Smooth muscle cell (in vitro differentiated cells): ENCODE data around the gene ALDH3A2. TPM values are rescaled to one million over a fixed set of nuclear protein-coding genes. Genes with fewer than 3 reads are reported as not detected.

ENCODE experiments used
- DNase-seq: peaks from one replicate; lab custom pipeline; 2025; ENCODE audit not compliant: unreplicated experiment; lab: John Stamatoyannopoulos, UW
- H2AFZ ChIP-seq: fragments of 200-600 bp; sonication (generic); 2 replicates; pipeline ENCODE4 v1.6.0; 2016; ENCODE audit warnings: antibody characterized with exemption, low read depth, mild to moderate bottlenecking
- H3F3A ChIP-seq: fragments of 200-600 bp; sonication (generic); 2 replicates; pipeline ENCODE4 v1.6.0; 2017; ENCODE audit warnings: antibody characterized with exemption, low read depth
- H3K27ac ChIP-seq: fragments of 200-600 bp; sonication (generic); 2 replicates; pipeline ENCODE4 v1.5.1; 2016; ENCODE audit warnings: low read depth, mild to moderate bottlenecking
- H3K27me3 ChIP-seq: fragments of 200-600 bp; sonication (generic); 2 replicates; pipeline ENCODE4 v1.6.1; 2016; ENCODE audit warnings: low read depth, mild to moderate bottlenecking
- H3K36me3 ChIP-seq: fragments of 200-600 bp; sonication (generic); 2 replicates; pipeline ENCODE4 v1.5.1; 2016; ENCODE audit warnings: low read depth
- H3K4me1 ChIP-seq: fragments of 200-600 bp; sonication (generic); 2 replicates; pipeline ENCODE4 v1.5.1; 2016; ENCODE audit warnings: low read depth
- H3K4me2 ChIP-seq: fragments of 200-600 bp; sonication (generic); 2 replicates; pipeline ENCODE4 v1.6.0; 2016; ENCODE audit warnings: mild to moderate bottlenecking
- H3K4me3 ChIP-seq: fragments of 200-600 bp; sonication (generic); 2 replicates; pipeline ENCODE4 v1.5.1; 2016; ENCODE audit warnings: mild to moderate bottlenecking
- H3K79me2 ChIP-seq: fragments of 200-600 bp; sonication (generic); 2 replicates; pipeline ENCODE4 v1.6.0; 2016; ENCODE audit warnings: low read depth, mild to moderate bottlenecking
- H3K9ac ChIP-seq: fragments of 200-600 bp; sonication (generic); 2 replicates; pipeline ENCODE4 v1.6.0; 2016; ENCODE audit warnings: low read depth
- H3K9me3 ChIP-seq: fragments of 200-600 bp; sonication (generic); replicated peaks from 2 replicates; pipeline ENCODE4 v1.5.1; 2016; ENCODE audit warnings: low read depth
- H4K20me1 ChIP-seq: fragments of 200-600 bp; sonication (generic); 2 replicates; pipeline ENCODE4 v1.6.0; 2016; ENCODE audit warnings: low read depth
- WGBS: methylation state at CpG from one replicate; pipeline ENCODE4 v1.1.7; 2016; ENCODE audit warnings: low lambda C conversion rate; 5-methylcytosine and 5-hydroxymethylcytosine counted together
- polyA plus RNA-seq: library from polyadenylated mRNA; unstranded; fragments of >200 nt; fragmentation: Nextera tagmentation; extraction: Ambion mirVana; gene quantifications from 2 replicates; pipeline ENCODE4 v1.2.1, GENCODE V29; 2016
- total RNA-seq: library from RNA; depleted of rRNA; stranded (reverse); fragments of >200 nt; gene quantifications from 2 replicates; pipeline ENCODE4 v1.2.3, GENCODE V29; 2014
- TF ChIP-seq, protein P1 (sequence below): fragments of 200-600 bp; sonication (generic); IDR thresholded peaks from 2 replicates; pipeline ENCODE4 v1.5.1; 2017; ENCODE audit warnings: borderline replicate concordance, mild to moderate bottlenecking, antibody characterized with exemption; ENCODE audit not compliant: insufficient read depth, poor library complexity, severe bottlenecking

The ALDH3A2 gene
- total and polyA plus RNA-seq, 2 experiments from 2014 or later, result 13.5 to 26.9 TPM

DNA sequence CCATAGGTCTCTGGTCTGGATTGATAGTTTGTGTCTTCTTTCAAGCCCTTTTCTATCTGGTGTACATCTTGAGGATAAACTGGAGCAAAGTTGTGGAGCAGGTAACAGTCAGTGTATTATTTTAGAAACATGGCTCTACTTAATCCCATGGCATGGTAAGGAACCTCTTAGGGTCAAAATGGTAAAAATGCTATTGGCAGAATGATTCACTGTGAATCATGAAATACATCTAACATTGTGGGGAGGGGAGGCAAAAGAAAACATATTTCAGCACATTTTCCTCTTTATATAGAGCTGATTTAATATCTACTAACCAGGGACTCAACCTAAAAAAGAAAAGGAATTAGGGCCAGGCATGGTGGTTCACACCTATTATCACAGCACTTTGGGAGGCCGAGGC is 17.9 kb upstream of the ALDH3A2 start:
- H3K9me3 ChIP-seq, result no peaks in the 10 kb centered on the region
- H3K4me2 ChIP-seq, result no peak overlapping the region
- no peak overlapping the region for H2AFZ ChIP-seq
- no peaks in the 10 kb centered on the region for H3K36me3 ChIP-seq
- H4K20me1 ChIP-seq, result no peaks in the 10 kb centered on the region
- H3K27me3 ChIP-seq, result no peaks in the 10 kb centered on the region
- WGBS, result 90% methylated on average over 1 of the region's 1 CpG
- H3K4me3 ChIP-seq, result no peak overlapping the region
- H3K9ac ChIP-seq, result no peak overlapping the region
- no peaks in the 10 kb centered on the region for H3K4me1 ChIP-seq
- no peak overlapping the region for H3K27ac ChIP-seq
- no peak for DNase-seq
- H3F3A ChIP-seq, result no peaks in the 10 kb centered on the region
- TF ChIP-seq, protein P1, sequence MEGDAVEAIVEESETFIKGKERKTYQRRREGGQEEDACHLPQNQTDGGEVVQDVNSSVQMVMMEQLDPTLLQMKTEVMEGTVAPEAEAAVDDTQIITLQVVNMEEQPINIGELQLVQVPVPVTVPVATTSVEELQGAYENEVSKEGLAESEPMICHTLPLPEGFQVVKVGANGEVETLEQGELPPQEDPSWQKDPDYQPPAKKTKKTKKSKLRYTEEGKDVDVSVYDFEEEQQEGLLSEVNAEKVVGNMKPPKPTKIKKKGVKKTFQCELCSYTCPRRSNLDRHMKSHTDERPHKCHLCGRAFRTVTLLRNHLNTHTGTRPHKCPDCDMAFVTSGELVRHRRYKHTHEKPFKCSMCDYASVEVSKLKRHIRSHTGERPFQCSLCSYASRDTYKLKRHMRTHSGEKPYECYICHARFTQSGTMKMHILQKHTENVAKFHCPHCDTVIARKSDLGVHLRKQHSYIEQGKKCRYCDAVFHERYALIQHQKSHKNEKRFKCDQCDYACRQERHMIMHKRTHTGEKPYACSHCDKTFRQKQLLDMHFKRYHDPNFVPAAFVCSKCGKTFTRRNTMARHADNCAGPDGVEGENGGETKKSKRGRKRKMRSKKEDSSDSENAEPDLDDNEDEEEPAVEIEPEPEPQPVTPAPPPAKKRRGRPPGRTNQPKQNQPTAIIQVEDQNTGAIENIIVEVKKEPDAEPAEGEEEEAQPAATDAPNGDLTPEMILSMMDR, result no peak
- no peaks in the 10 kb centered on the region for H3K79me2 ChIP-seq

DNA sequence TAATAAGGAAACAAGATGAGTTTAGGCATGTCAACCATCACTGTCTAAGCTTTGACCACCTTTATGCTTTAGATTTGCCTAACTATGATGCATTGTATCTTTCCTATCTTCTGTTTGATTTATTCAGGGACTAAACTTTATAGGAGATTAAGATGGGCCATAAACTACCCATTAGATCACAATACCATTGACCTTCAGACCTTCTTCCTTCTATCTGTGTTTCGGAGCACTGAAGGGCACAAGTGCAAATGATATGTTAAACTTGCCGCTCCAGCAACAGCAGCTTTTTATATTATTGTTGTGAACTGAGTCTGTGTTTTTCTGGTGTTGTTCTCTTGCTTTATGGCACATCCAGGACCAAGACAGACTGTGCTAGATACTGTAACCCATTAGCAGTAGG is 16.6 kb upstream of the ALDH3A2 start:
- no peaks in the 10 kb centered on the region for H3K79me2 ChIP-seq
- no peaks in the 10 kb centered on the region for H3K4me1 ChIP-seq
- no peaks in the 10 kb centered on the region for H3K9me3 ChIP-seq
- TF ChIP-seq, protein P1, result no peak
- H4K20me1 ChIP-seq, result no peaks in the 10 kb centered on the region
- H3K4me2 ChIP-seq, result no peak overlapping the region
- H2AFZ ChIP-seq, result no peak overlapping the region
- H3K9ac ChIP-seq, result no peak overlapping the region
- DNase-seq, result no peak
- no peaks in the 10 kb centered on the region for H3F3A ChIP-seq
- no peaks in the 10 kb centered on the region for H3K36me3 ChIP-seq
- 94% methylated on average over 2 of the region's 2 CpGs for WGBS
- H3K4me3 ChIP-seq, result no peak overlapping the region
- no peak overlapping the region for H3K27ac ChIP-seq
- no peaks in the 10 kb centered on the region for H3K27me3 ChIP-seq

DNA sequence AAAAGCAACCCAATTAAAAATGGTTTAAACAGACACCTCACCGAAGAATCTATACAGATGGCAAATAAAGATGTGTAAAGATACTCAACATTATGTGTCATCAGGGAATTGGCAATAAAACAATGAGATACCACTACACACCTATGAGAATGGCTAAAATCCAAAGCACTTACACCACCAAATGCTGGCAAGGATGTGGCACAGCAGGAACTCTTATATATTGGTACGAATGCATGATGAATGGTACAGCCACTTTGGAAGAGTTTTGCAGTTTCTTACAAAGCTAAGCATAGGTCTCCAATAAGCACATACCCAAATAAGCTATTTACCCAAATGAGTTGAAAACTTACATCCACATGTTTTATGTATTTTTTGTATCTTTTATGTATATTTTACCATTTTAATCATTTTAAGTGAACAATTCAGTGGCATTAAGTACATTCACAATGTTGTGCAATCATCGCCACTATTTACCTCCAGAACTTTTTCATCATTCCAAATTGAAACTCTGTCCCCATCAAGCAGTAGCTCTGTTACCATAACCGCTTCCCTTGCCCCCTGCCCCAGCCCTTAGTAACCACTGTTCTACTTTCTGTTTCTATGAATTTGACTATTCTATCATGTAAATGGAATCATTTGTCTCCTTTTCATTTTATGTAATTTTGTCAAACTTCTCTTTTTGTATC is 6.7 kb upstream of the ALDH3A2 start:
- no peaks in the 10 kb centered on the region for H3K79me2 ChIP-seq
- TF ChIP-seq, protein P1, result no peak
- H2AFZ ChIP-seq, result no peak overlapping the region
- no peaks in the 10 kb centered on the region for H3K9me3 ChIP-seq
- H3K27me3 ChIP-seq, result no peaks in the 10 kb centered on the region
- H3K4me1 ChIP-seq, result peaks cover 2% of the 10 kb centered on the region
- H3K36me3 ChIP-seq, result no peaks in the 10 kb centered on the region
- no peaks in the 10 kb centered on the region for H4K20me1 ChIP-seq
- no peak overlapping the region for H3K4me2 ChIP-seq
- WGBS, result 85% methylated on average over 4 of the region's 4 CpGs
- H3F3A ChIP-seq, result no peaks in the 10 kb centered on the region
- H3K4me3 ChIP-seq, result no peak overlapping the region
- no peak overlapping the region for H3K27ac ChIP-seq
- DNase-seq, result no peak
- H3K9ac ChIP-seq, result no peak overlapping the region

DNA sequence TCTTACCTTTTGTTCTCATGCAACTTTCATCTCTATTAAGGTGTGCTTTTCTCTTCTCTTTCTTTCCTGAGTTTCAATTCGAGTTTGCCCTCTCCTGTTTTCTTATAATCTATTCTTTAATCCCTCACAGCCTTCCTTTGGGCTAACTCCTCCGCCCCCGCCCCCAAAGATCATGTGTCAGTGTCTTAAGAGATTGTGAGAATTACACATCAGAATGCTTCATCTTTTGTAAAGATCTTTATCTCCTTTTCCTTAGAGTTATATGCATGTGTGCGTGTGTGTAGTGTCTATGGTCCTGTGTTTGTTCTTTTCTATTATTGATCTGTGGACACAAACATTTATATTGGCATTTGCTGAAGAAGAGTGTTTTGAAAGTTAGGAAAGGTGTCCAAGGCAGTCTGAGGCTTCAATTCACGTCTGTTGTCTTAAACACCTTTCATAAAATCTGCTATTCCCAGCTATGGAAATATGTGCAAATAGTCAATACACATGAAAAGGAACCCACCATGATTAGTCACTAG is 6.1 kb upstream of the ALDH3A2 start:
- Histone ChIP-seq H3K27ac (no peak overlapping the region), H4K20me1 (no peaks in the 10 kb centered on the region), H3K4me3 (no peak overlapping the region), H3K4me2 (no peak overlapping the region), H3K9ac (no peak overlapping the region), H3K36me3 (no peaks in the 10 kb centered on the region), H3K79me2 (no peaks in the 10 kb centered on the region), H3K9me3 (no peaks in the 10 kb centered on the region), H3K27me3 (no peaks in the 10 kb centered on the region), H3F3A (no peaks in the 10 kb centered on the region), H2AFZ (no peak overlapping the region), H3K4me1 (peaks cover 8% of the 10 kb centered on the region)
- DNase-seq, result no peak
- TF ChIP-seq, protein P1, result no peak
- 59% methylated on average over 5 of the region's 5 CpGs for WGBS
